Measurements from ENCODE around the gene PMVK. TPM values are rescaled to one million over a fixed set of nuclear protein-coding genes. Genes with fewer than 3 reads are reported as not detected.

Gene PMVK
- total RNA-seq, 1 donor from 2014 or later, result 47.4 TPM

- Mint-ChIP-seq H3K9me3 (no peaks in the 10 kb centered on the region), H3K4me3 (no peak overlapping the region), H3K4me1 (peaks cover 19% of the 10 kb centered on the region), H3K36me3 (ENCODE audit: low read depth) (no peaks in the 10 kb centered on the region), H3K27ac (no peak overlapping the region), H3K27me3 (no peaks in the 10 kb centered on the region)
- intact Hi-C loops (cut with micrococcal nuclease), result no loop called here
- no peak for DNase-seq
Measured at GRCh38 chr1:154881820-154882535, 54.5 kb downstream of the PMVK start.

- H3K4me1 Mint-ChIP-seq, result peaks cover 6% of the 10 kb centered on the region
- no peaks in the 10 kb centered on the region for H3K9me3 Mint-ChIP-seq
- no peaks in the 10 kb centered on the region for H3K27me3 Mint-ChIP-seq
- H3K27ac Mint-ChIP-seq, result no peak overlapping the region
- DNase-seq, result no peak
- no peaks in the 10 kb centered on the region for H3K36me3 Mint-ChIP-seq (ENCODE audit: low read depth)
- H3K4me3 Mint-ChIP-seq, result no peak overlapping the region
- intact Hi-C loops (cut with micrococcal nuclease), result no loop called here
Measured at GRCh38 chr1:154880671-154881070, 55.8 kb downstream of the PMVK start.

- H3K27me3 Mint-ChIP-seq, result peaks cover 2% of the 10 kb centered on the region
- H3K4me3 Mint-ChIP-seq, result no peak overlapping the region
- intact Hi-C loops (cut with micrococcal nuclease), result no loop called here
- H3K9me3 Mint-ChIP-seq, result no peaks in the 10 kb centered on the region
- DNase-seq, result no peak
- no peaks in the 10 kb centered on the region for H3K36me3 Mint-ChIP-seq (ENCODE audit: low read depth)
- peaks cover 5% of the 10 kb centered on the region for H3K4me1 Mint-ChIP-seq
- no peak overlapping the region for H3K27ac Mint-ChIP-seq
Measured at GRCh38 chr1:154879038-154879421, 57.5 kb downstream of the PMVK start.

GRCh38 chr1:154878371-154879037 lies 58.0 kb downstream of the PMVK start:
- H3K27ac Mint-ChIP-seq, result no peak overlapping the region

GRCh38 chr1:154877370-154877974 lies 59.0 kb downstream of the PMVK start:
- Mint-ChIP-seq H3K36me3 (ENCODE audit: low read depth) (no peaks in the 10 kb centered on the region), H3K27ac (no peak overlapping the region), H3K4me3 (no peak overlapping the region), H3K4me1 (peaks cover 9% of the 10 kb centered on the region), H3K27me3 (peaks cover 2% of the 10 kb centered on the region), H3K9me3 (no peaks in the 10 kb centered on the region)
- no peak for DNase-seq
- intact Hi-C loops (cut with micrococcal nuclease), result no loop called here

More at GRCh38 chr1:154878371-154879037, 58.0 kb downstream of the PMVK start:
- Mint-ChIP-seq H3K9me3 (no peaks in the 10 kb centered on the region), H3K27me3 (peaks cover 2% of the 10 kb centered on the region), H3K4me1 (peaks cover 8% of the 10 kb centered on the region), H3K36me3 (ENCODE audit: low read depth) (no peaks in the 10 kb centered on the region), H3K4me3 (no peak overlapping the region)
- intact Hi-C loops (cut with micrococcal nuclease), result loop anchor here (1.0 kb wide), 2 partner anchors 209 to 319 kb away; no protein-coding TSS in a partner anchor
- DNase-seq, result peak; percentile 92

- DNase-seq, result no peak
- Mint-ChIP-seq H3K27me3 (peaks cover 2% of the 10 kb centered on the region), H3K4me1 (peaks cover 11% of the 10 kb centered on the region), H3K27ac (no peak overlapping the region), H3K9me3 (no peaks in the 10 kb centered on the region), H3K36me3 (ENCODE audit: low read depth) (no peaks in the 10 kb centered on the region), H3K4me3 (no peak overlapping the region)
- intact Hi-C loops (cut with micrococcal nuclease), result no loop called here
Measured at GRCh38 chr1:154876842-154877369, 59.6 kb downstream of the PMVK start.

Other genes with a start within 250 kb of the PMVK start
- gene KCNN3, start 66.4 kb downstream of the PMVK start, total RNA-seq, result 0.35 and 0.54 TPM in 2 replicates
- gene PBXIP1, start 19.4 kb upstream of the PMVK start, total RNA-seq, result 19.3 and 21.6 TPM in 2 replicates
- 34.4 and 34.8 TPM in 2 replicates for gene PYGO2, start 25.1 kb upstream of the PMVK start, total RNA-seq
- 50.4 and 60.5 TPM in 2 replicates for gene SHC1, start 34.0 kb upstream of the PMVK start, total RNA-seq
- 179 and 181 TPM in 2 replicates for gene CKS1B, start 38.0 kb upstream of the PMVK start, total RNA-seq
- gene FLAD1, start 46.6 kb upstream of the PMVK start, total RNA-seq, result 69.9 and 71.8 TPM in 2 replicates
- 0.79 and 1.4 TPM in 2 replicates for gene LENEP, start 56.9 kb upstream of the PMVK start, total RNA-seq
- gene ZBTB7B, start 66.1 kb upstream of the PMVK start, total RNA-seq, result 145 and 150 TPM in 2 replicates
- 0.16 TPM in 1 of 2 replicates, not detected in the other for gene DCST2, start 97.1 kb upstream of the PMVK start, total RNA-seq
- gene DCST1, start 97.1 kb upstream of the PMVK start, total RNA-seq, result not detected in 2 replicates
- 79.7 and 84.5 TPM in 2 replicates for gene ADAM15, start 114.6 kb upstream of the PMVK start, total RNA-seq
- gene EFNA4, start 127.0 kb upstream of the PMVK start, total RNA-seq, result 5.8 and 6.2 TPM in 2 replicates
- 3.6 and 4.4 TPM in 2 replicates for gene EFNA3, start 142.1 kb upstream of the PMVK start, total RNA-seq
- 0.24 TPM in 1 of 2 replicates, not detected in the other for gene EFNA1, start 191.2 kb upstream of the PMVK start, total RNA-seq
- gene SLC50A1, start 199.1 kb upstream of the PMVK start, total RNA-seq, result 46.2 and 46.3 TPM in 2 replicates
- 34.5 and 37.2 TPM in 2 replicates for gene DPM3, start 203.8 kb upstream of the PMVK start, total RNA-seq
- gene KRTCAP2, start 236.6 kb upstream of the PMVK start, total RNA-seq, result 244 and 245 TPM in 2 replicates
- gene TRIM46, start 237.1 kb upstream of the PMVK start, total RNA-seq, result 9.4 and 10.7 TPM in 2 replicates

Measured in activated CD4-positive, alpha-beta T cell treated with anti-CD3 and anti-CD28 coated beads, Interleukin-2, amount 10 ng/mL, durations not matched to agents 24 days and 14 days (primary cell).